Epithelial cell of esophagus (primary cell): Measurements from ENCODE around the gene TMEM204.

Experiments used
- DNase-seq: peaks from one replicate; pipeline ENCODE4 v3.0.0; 2010; ENCODE audit warnings: low read depth
- H3K4me3 ChIP-seq: 2 replicates; pipeline ENCODE4 v1.5.1; 2011; ENCODE audit warnings: mild to moderate bottlenecking, low read length, control low read depth
- CTCF ChIP-seq: IDR thresholded peaks from 2 replicates; pipeline ENCODE4 v1.5.1; 2011; ENCODE audit warnings: low read depth, mild to moderate bottlenecking, low read length, control low read depth, inconsistent platforms; ENCODE audit not compliant: insufficient read depth; ENCODE audit errors: missing control alignments

Gene TMEM204

GRCh38 chr16:1573301-1573700 is 39.8 kb downstream of the TMEM204 start:
- TF ChIP-seq CTCF = no peak
- DNase-seq = no peak
- no peak overlapping the region for H3K4me3 ChIP-seq

GRCh38 chr16:1575578-1575977 is 42.1 kb downstream of the TMEM204 start:
- no peak overlapping the region for H3K4me3 ChIP-seq
- TF ChIP-seq CTCF = no peak
- DNase-seq = no peak

GRCh38 chr16:1579214-1579613 is 45.7 kb downstream of the TMEM204 start:
- TF ChIP-seq CTCF = no peak
- H3K4me3 ChIP-seq = no peak overlapping the region
- DNase-seq = no peak

GRCh38 chr16:1580256-1580655 is 46.8 kb downstream of the TMEM204 start:
- no peak overlapping the region for H3K4me3 ChIP-seq
- no peak for TF ChIP-seq CTCF
- no peak for DNase-seq

- H3K4me3 ChIP-seq = no peak overlapping the region
- DNase-seq = no peak
- TF ChIP-seq CTCF = no peak
These were observed 47.5 kb downstream of the TMEM204 start for GRCh38 chr16:1580956-1581355.

GRCh38 chr16:1581804-1582203 is 48.3 kb downstream of the TMEM204 start:
- no peak overlapping the region for H3K4me3 ChIP-seq
- no peak for DNase-seq
- TF ChIP-seq CTCF = no peak

- no peak for TF ChIP-seq CTCF
- DNase-seq = no peak
- no peak overlapping the region for H3K4me3 ChIP-seq
These were observed 49.7 kb downstream of the TMEM204 start for GRCh38 chr16:1583180-1583579.
